WTC11 (cell line): ENCODE data around the gene POGK. TPM values are rescaled to one million over a fixed set of nuclear protein-coding genes. Genes with fewer than 3 reads are reported as not detected.

ENCODE experiments used
- ATAC-seq: fragments of 200-7000 bp; cut with Tn5 transposase; 2 replicates; pipeline ENCODE4 v1.10.0; 2021; ENCODE audit warnings: mild to moderate bottlenecking, moderate library complexity
- CTCF ChIA-PET: fragments of 300-600 bp; sonication (Branson Sonifier 250); formaldehyde crosslinking; loops from one replicate; lab custom pipeline; 2021; ENCODE audit warnings: antibody characterized with exemption; lab: Charles Lee
- POLR2A ChIA-PET: fragments of 350-600 bp; sonication (Branson Sonifier 250); formaldehyde crosslinking; loops from one replicate; lab custom pipeline; 2021; ENCODE audit warnings: antibody characterized with exemption; lab: Charles Lee
- DNase-seq: peaks from one replicate; pipeline ENCODE4 v3.0.0; 2021; ENCODE audit warnings: low spot score
- H3K27ac Mint-ChIP-seq: 2 replicates; pipeline ENCODE4 v1.8.0; 2021; ENCODE audit warnings: mixed read lengths
- H3K27me3 Mint-ChIP-seq: 2 replicates; pipeline ENCODE4 v1.8.0; 2021; ENCODE audit warnings: low read depth, mild to moderate bottlenecking, moderate library complexity, mixed read lengths
- H3K36me3 Mint-ChIP-seq: 2 replicates; pipeline ENCODE4 v1.8.0; 2021; ENCODE audit warnings: mixed read lengths
- H3K4me1 Mint-ChIP-seq: 2 replicates; pipeline ENCODE4 v1.8.0; 2022; ENCODE audit warnings: mixed read lengths
- H3K4me3 Mint-ChIP-seq: 2 replicates; pipeline ENCODE4 v1.8.0; 2021; ENCODE audit warnings: mild to moderate bottlenecking, moderate library complexity, mixed read lengths
- H3K9me3 Mint-ChIP-seq: 2 replicates; pipeline ENCODE4 v1.8.0; 2021; ENCODE audit warnings: mixed read lengths
- AFF4 ChIP-seq: sonication (generic); formaldehyde crosslinking; IDR thresholded peaks from 2 replicates; pipeline ENCODE4 v1.8.1; 2023; ENCODE audit warnings: mild to moderate bottlenecking, missing genetic modification reagents, borderline replicate concordance
- ATF2 ChIP-seq: sonication (generic); formaldehyde crosslinking; IDR thresholded peaks from 2 replicates; pipeline ENCODE4 v1.8.1; 2022; ENCODE audit warnings: low read depth, missing genetic modification reagents, borderline replicate concordance
- ATF3 ChIP-seq: sonication (generic); formaldehyde crosslinking; conservative IDR thresholded peaks from 2 replicates; pipeline ENCODE4 v1.8.1; 2022; ENCODE audit warnings: mild to moderate bottlenecking, missing genetic modification reagents
- CBFB ChIP-seq: sonication (generic); formaldehyde crosslinking; IDR thresholded peaks from 2 replicates; pipeline ENCODE4 v1.8.1; 2022; ENCODE audit warnings: mild to moderate bottlenecking, low read depth, missing genetic modification reagents
- CREM ChIP-seq: sonication (generic); formaldehyde crosslinking; IDR thresholded peaks from 2 replicates; pipeline ENCODE4 v1.8.1; 2022; ENCODE audit warnings: mild to moderate bottlenecking, missing genetic modification reagents, moderate library complexity
- E2F1 ChIP-seq: sonication (generic); formaldehyde crosslinking; IDR thresholded peaks from 2 replicates; pipeline ENCODE4 v1.8.0; 2022; ENCODE audit warnings: mild to moderate bottlenecking, missing genetic modification reagents
- GABPB1 ChIP-seq: sonication (generic); formaldehyde crosslinking; IDR thresholded peaks from 2 replicates; pipeline ENCODE4 v1.8.1; 2023; ENCODE audit warnings: mild to moderate bottlenecking, missing genetic modification reagents
- HMGA2 ChIP-seq: fragments of 250-450 bp; sonication (Bioruptor Pico); IDR thresholded peaks from 2 replicates; pipeline ENCODE4 v1.4.0; 2021; ENCODE audit warnings: mild to moderate bottlenecking, moderate library complexity
- HMGXB4 ChIP-seq: sonication (generic); formaldehyde crosslinking; IDR thresholded peaks from 2 replicates; pipeline ENCODE4 v1.8.1; 2023; ENCODE audit warnings: mild to moderate bottlenecking, moderate library complexity, missing genetic modification reagents
- JAZF1 ChIP-seq: fragments of 250-450 bp; sonication (Bioruptor Pico); IDR thresholded peaks from 2 replicates; pipeline ENCODE4 v1.9.0; 2021; ENCODE audit warnings: moderate library complexity, mild to moderate bottlenecking, inconsistent platforms
- MAX ChIP-seq: sonication (generic); formaldehyde crosslinking; IDR thresholded peaks from 2 replicates; pipeline ENCODE4 v1.8.0; 2022; ENCODE audit warnings: mild to moderate bottlenecking, missing genetic modification reagents
- MXD4 ChIP-seq: fragments of 250-450 bp; sonication (Bioruptor Pico); IDR thresholded peaks from 2 replicates; pipeline ENCODE4 v1.8.0; 2021; ENCODE audit warnings: mild to moderate bottlenecking, moderate library complexity, borderline replicate concordance
- RORB ChIP-seq: fragments of 250-450 bp; sonication (Bioruptor Pico); IDR thresholded peaks from 2 replicates; pipeline ENCODE4 v1.9.0; 2021; ENCODE audit warnings: mild to moderate bottlenecking
- ZBTB21 ChIP-seq: sonication (generic); formaldehyde crosslinking; IDR thresholded peaks from 2 replicates; pipeline ENCODE4 v1.8.1; 2023; ENCODE audit warnings: mild to moderate bottlenecking, missing genetic modification reagents, borderline replicate concordance
- ZNF138 ChIP-seq: sonication (generic); formaldehyde crosslinking; conservative IDR thresholded peaks from 2 replicates; pipeline ENCODE4 v1.8.1; 2022; ENCODE audit warnings: mild to moderate bottlenecking, moderate library complexity, missing genetic modification reagents
- ZNF232 ChIP-seq: sonication (generic); formaldehyde crosslinking; IDR thresholded peaks from 2 replicates; pipeline ENCODE4 v1.8.0; 2022; ENCODE audit warnings: mild to moderate bottlenecking, missing genetic modification reagents
- ZNF281 ChIP-seq: sonication (generic); formaldehyde crosslinking; IDR thresholded peaks from 2 replicates; pipeline ENCODE4 v1.8.0; 2023; ENCODE audit warnings: mild to moderate bottlenecking, missing genetic modification reagents
- ZNF317 ChIP-seq: sonication (generic); formaldehyde crosslinking; IDR thresholded peaks from 2 replicates; pipeline ENCODE4 v1.8.1; 2023; ENCODE audit warnings: low read depth, mild to moderate bottlenecking, moderate library complexity, missing genetic modification reagents, borderline replicate concordance
- ZNF423 ChIP-seq: fragments of 250-450 bp; sonication (Bioruptor Pico); IDR thresholded peaks from 2 replicates; pipeline ENCODE4 v2.1.2; 2022; ENCODE audit warnings: mild to moderate bottlenecking, moderate library complexity
- ZNF425 ChIP-seq: fragments of 250-450 bp; sonication (Bioruptor Pico); conservative IDR thresholded peaks from 2 replicates; pipeline ENCODE4 v1.9.0; 2021; ENCODE audit warnings: mild to moderate bottlenecking
- ZNF671 ChIP-seq: fragments of 250-450 bp; sonication (Bioruptor Pico); IDR thresholded peaks from 2 replicates; pipeline ENCODE4 v1.8.0; 2021; ENCODE audit warnings: mild to moderate bottlenecking
- total RNA-seq: library from RNA; stranded (reverse); gene quantifications from 3 replicates; pipeline ENCODE4 v1.2.3, GENCODE V29; 2021

The POGK gene
- total RNA-seq, 1 experiment from 2014 or later, result 33.1 TPM

GRCh38 chr1:166865926-166866325 lies 26.7 kb downstream of the POGK start (continued):
- no peak for TF ChIP-seq ZNF317 (CRISPR knock-in tag)
- TF ChIP-seq E2F1 (CRISPR knock-in tag), result no peak
- no peak for TF ChIP-seq ATF3 (CRISPR knock-in tag)
- no peak for TF ChIP-seq RORB (CRISPR knock-in tag)

GRCh38 chr1:166868639-166869038 lies 29.4 kb downstream of the POGK start:
- CTCF ChIA-PET, result no interaction called here
- no peaks in the 10 kb centered on the region for H3K27me3 Mint-ChIP-seq
- H3K9me3 Mint-ChIP-seq, result 0 out of 2 replicates have a peak, but pooled peaks cover 3% of the 10 kb centered on the region
- no peak overlapping the region for H3K27ac Mint-ChIP-seq
- H3K36me3 Mint-ChIP-seq, result peaks cover 48% of the 10 kb centered on the region
- POLR2A ChIA-PET, result no interaction called here
- DNase-seq (no peak), ATAC-seq (no peak; the same call in 1 of the 2 replicates)
- H3K4me3 Mint-ChIP-seq, result no peak overlapping the region
- peaks cover 31% of the 10 kb centered on the region for H3K4me1 Mint-ChIP-seq
- no peak for TF ChIP-seq HMGA2 (CRISPR knock-in tag)
- TF ChIP-seq HMGXB4 (CRISPR knock-in tag), result no peak
- TF ChIP-seq ZNF425, result no peak
- no peak for TF ChIP-seq ATF2 (CRISPR knock-in tag)
- TF ChIP-seq JAZF1, result no peak
- TF ChIP-seq CBFB (CRISPR knock-in tag), result no peak
- no peak for TF ChIP-seq E2F1 (CRISPR knock-in tag)
- no peak for TF ChIP-seq ZNF423 (CRISPR knock-in tag)
- no peak for TF ChIP-seq GABPB1 (CRISPR knock-in tag)
- TF ChIP-seq MAX, result no peak
- TF ChIP-seq AFF4 (CRISPR knock-in tag), result no peak
- no peak for TF ChIP-seq ZBTB21 (CRISPR knock-in tag)
- no peak for TF ChIP-seq CREM
- no peak for TF ChIP-seq ZNF671
- TF ChIP-seq ZNF232 (CRISPR knock-in tag), result no peak
- TF ChIP-seq ZNF138 (CRISPR knock-in tag), result no peak
- TF ChIP-seq ZNF281 (CRISPR knock-in tag), result no peak
- no peak for TF ChIP-seq MXD4 (CRISPR knock-in tag)
